ENCODE data around the gene ARID1A.
A peak's percentile ranks its signal among the peaks of the same experiment; 100 is the strongest.

ARID1A gene

DNA sequence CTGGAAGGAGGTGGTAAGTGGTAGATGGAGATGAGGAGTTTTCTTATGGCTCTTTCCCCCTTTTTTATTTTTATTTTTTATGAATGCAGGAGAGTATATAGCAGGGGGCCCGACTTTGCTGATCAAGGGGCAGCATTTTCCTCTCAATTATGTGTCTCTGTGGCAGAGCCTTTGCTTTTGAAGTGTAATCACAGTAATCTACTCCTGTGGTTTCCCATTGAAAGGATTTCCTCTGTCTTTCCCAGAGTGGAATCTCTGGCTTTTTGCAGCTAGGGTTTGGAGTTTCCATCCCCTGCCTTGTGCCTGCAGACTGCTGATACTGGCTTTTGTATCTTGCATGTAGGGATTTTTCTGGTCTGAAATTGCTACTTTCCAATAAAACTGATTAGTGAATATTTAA lies 29.1 kb downstream of the ARID1A start:
- no peak overlapping the region for H3K27ac ChIP-seq
- TF ChIP-seq, protein P1, sequence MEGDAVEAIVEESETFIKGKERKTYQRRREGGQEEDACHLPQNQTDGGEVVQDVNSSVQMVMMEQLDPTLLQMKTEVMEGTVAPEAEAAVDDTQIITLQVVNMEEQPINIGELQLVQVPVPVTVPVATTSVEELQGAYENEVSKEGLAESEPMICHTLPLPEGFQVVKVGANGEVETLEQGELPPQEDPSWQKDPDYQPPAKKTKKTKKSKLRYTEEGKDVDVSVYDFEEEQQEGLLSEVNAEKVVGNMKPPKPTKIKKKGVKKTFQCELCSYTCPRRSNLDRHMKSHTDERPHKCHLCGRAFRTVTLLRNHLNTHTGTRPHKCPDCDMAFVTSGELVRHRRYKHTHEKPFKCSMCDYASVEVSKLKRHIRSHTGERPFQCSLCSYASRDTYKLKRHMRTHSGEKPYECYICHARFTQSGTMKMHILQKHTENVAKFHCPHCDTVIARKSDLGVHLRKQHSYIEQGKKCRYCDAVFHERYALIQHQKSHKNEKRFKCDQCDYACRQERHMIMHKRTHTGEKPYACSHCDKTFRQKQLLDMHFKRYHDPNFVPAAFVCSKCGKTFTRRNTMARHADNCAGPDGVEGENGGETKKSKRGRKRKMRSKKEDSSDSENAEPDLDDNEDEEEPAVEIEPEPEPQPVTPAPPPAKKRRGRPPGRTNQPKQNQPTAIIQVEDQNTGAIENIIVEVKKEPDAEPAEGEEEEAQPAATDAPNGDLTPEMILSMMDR (conservative IDR thresholded peaks at IDR 0.05): no peak

DNA sequence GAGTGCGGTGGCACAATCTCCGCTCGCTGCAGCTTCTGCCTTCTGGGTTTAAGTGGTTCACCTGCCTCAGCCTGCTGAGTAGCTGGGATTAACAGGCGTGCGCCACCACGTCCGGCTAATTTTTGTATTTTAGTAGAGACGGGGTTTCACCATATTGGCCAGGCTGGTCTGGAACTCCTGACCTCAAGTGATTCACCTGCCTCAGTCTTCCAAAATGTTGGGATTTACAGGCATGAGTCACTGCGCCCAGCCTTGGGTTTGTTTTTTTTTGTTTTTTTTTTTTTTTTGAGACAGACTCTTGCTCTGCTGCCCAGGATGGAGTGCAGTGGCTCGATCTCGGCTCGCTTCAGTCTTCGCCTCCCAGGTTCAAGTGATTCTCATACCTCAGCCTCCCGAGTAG lies 30.1 kb downstream of the ARID1A start:
- 0 out of 2 replicates have a peak overlapping the region, but pooled peaks have one; percentile 80 for H3K27ac ChIP-seq

DNA sequence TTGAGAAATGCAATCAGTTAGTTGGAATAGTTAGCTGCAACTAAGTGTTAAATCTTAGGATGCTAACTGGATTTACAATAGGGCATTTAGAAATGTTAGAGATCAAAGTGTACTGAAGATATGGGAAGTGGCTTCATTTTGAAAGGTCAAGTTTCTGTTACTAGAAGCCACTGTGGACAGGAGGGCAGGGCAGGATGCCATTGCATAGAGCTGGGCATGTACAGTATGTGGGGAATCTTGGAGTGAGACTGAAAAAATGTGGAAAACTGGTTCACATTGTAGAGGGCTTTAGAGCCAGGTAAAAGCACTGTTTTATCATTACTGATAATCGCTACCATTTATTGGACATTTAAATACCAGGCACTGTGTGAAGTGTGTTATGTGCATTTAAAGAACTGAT lies 31.0 kb downstream of the ARID1A start:
- TF ChIP-seq, protein P1 (conservative IDR thresholded peaks at IDR 0.05): no peak
- H3K27ac ChIP-seq: peak overlapping the region; percentile 80

DNA sequence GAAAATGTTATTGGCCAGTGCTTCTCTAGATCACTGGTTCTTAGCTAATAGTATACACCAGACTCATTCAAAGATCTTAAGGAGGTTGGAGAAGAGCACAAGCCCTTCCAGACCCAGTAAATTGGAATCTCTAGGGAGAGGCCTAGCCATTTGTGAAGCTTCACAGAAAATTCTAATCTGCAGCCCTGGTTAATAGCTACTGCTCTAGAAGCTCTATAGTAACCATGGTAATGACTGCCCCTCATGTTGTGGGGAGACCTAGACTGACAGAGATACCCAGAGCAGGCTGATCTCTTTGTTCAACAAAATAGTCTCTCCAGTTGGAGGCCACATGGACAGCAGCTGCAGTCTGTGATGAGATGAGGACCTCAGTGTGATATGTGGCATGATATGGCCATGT lies 31.7 kb downstream of the ARID1A start:
- H3K27ac ChIP-seq: peak overlapping the region; percentile 80
- TF ChIP-seq, protein P1 (conservative IDR thresholded peaks at IDR 0.05): no peak

DNA sequence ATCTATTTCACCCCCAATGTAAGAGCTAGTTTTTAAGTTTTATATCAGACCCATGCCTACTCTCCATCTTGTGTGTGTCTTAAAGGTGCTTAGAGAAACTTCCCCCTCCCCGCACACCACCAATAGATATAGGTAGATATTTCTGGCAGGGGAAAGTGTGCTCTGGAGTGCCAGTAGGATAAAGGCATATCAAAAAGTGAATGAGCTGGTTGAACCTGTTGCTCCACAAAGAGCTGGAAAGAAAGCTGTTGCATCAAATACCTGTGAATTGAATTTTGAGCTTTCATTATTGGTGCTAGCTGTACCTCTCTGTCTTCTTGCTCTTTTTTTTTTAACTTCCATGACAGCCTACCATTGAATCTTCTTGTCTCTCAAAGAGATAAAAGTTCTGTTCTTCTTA lies 32.8 kb downstream of the ARID1A start:
- H3K27ac ChIP-seq: peak overlapping the region; percentile 80
- TF ChIP-seq, protein P1 (conservative IDR thresholded peaks at IDR 0.05): no peak

DNA sequence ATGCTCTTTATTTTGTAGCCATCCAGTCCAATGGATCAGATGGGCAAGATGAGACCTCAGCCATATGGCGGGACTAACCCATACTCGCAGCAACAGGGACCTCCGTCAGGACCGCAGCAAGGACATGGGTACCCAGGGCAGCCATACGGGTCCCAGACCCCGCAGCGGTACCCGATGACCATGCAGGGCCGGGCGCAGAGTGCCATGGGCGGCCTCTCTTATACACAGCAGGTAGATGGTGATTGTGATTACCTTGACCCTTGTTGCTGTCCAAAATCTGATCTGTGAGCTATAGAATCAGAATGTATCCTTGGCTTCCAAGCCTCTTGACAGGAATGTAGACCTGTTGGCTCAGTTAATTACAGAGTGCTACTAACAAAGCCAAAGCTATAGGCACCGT lies 33.8 kb downstream of the ARID1A start:
- H3K27ac ChIP-seq: peak overlapping the region; percentile 80
- TF ChIP-seq, protein P1 (conservative IDR thresholded peaks at IDR 0.05): no peak

DNA sequence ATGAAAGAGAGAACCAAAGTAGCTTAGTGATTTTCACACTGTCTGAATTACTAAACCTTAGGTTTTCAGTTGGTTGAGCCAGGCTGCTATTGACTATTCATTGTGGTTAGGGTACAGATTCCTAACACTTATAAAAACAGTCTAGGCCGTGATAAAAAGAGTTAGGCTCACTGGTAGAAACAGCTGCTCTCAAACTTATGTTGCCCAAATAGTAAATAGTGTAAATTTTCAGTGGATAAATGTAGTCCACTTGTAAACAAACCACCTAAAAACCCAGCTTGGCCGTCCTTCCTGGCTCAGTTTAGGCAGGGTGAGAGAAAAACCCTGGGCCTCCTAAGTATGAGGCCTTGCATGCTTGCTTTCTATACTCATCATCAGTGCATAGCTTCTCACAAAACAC lies 34.9 kb downstream of the ARID1A start:
- TF ChIP-seq, protein P1 (conservative IDR thresholded peaks at IDR 0.05): no peak
- H3K27ac ChIP-seq: peak overlapping the region; percentile 80

DNA sequence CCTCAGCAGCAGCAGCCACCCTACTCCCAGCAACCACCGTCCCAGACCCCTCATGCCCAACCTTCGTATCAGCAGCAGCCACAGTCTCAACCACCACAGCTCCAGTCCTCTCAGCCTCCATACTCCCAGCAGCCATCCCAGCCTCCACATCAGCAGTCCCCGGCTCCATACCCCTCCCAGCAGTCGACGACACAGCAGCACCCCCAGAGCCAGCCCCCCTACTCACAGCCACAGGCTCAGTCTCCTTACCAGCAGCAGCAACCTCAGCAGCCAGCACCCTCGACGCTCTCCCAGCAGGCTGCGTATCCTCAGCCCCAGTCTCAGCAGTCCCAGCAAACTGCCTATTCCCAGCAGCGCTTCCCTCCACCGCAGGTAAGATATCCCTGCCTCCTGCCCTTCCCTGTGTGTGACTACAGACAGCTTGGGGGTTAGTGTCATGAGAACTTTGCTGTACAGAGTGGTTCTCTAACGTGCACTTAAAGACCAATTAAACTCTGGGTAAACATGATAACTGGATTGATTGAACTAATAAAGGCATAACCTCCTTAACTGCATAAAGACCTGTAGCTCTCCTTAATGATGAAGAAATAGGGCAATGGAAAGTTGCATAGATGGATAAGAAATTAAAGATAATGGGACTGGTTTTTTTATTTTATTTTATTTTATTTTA lies 35.6 kb downstream of the ARID1A start:
- TF ChIP-seq, protein P1 (conservative IDR thresholded peaks at IDR 0.05): no peak
- peak overlapping the region; percentile 80 for H3K27ac ChIP-seq
